Tibial artery (tissue), 4 donors: Measurements from ENCODE around the gene AK2.

ENCODE experiments used
- DNase-seq, 2 donors: peaks; one replicate each; pipeline ENCODE4 v3.0.0-alpha.2; 2019
- H3K27ac ChIP-seq, 2 donors: fragments of 200-600 bp; sonication (generic) in 1 of 2; 1 replicate in 1 of 2; 2 replicates in 1 of 2; pipeline ENCODE4 v1.5.1; 2018 to 2019; ENCODE audit warnings: mild to moderate bottlenecking in 1 of 2
- H3K27me3 ChIP-seq, 2 donors: fragments of 200-600 bp; sonication (generic) in 1 of 2; one replicate each; pipeline versions ENCODE4 v1.5.1 to v1.6.0; 2016 to 2019
- H3K36me3 ChIP-seq, 3 donors: fragments of 200-600 bp; sonication (generic) in 2 of 3; one replicate each; pipeline ENCODE4 v1.5.1; 2016 to 2019; ENCODE audit warnings: mild to moderate bottlenecking in 2 of 3
- H3K4me1 ChIP-seq, 4 donors: fragments of 200-600 bp; sonication (generic) in 2 of 4; 1 replicate in 3 of 4; 2 replicates in 1 of 4; pipeline ENCODE4 v1.5.1; 2016 to 2019
- H3K4me3 ChIP-seq, 2 donors: fragments of 200-600 bp; sonication (generic) in 1 of 2; 1 replicate in 1 of 2; 2 replicates in 1 of 2; pipeline ENCODE4 v1.5.1; 2018 to 2019; ENCODE audit warnings: mild to moderate bottlenecking in 2 of 2
- H3K9me3 ChIP-seq, 3 donors: fragments of 200-600 bp; sonication (generic) in 1 of 3; one replicate each; pipeline ENCODE4 v1.5.1; 2016 to 2019
- intact Hi-C: fragments of 100-400 bp; cut with DNase I; formaldehyde crosslinking; loops from one replicate; pipeline ENCODE4 v1.15.0; 2023; ENCODE audit warnings: low total_unique reads
- TF ChIP-seq, protein P1 (sequence below), 2 experiments: fragments of 200-600 bp in 1 of 2; fragments of 450-650 bp in 1 of 2; IDR thresholded peaks; one replicate each; pipeline ENCODE4 v1.5.1; 2017 to 2019; ENCODE audit warnings: antibody characterized with exemption in 2 of 2, mild to moderate bottlenecking in 1 of 2, moderate library complexity in 1 of 2

The AK2 gene

DNA sequence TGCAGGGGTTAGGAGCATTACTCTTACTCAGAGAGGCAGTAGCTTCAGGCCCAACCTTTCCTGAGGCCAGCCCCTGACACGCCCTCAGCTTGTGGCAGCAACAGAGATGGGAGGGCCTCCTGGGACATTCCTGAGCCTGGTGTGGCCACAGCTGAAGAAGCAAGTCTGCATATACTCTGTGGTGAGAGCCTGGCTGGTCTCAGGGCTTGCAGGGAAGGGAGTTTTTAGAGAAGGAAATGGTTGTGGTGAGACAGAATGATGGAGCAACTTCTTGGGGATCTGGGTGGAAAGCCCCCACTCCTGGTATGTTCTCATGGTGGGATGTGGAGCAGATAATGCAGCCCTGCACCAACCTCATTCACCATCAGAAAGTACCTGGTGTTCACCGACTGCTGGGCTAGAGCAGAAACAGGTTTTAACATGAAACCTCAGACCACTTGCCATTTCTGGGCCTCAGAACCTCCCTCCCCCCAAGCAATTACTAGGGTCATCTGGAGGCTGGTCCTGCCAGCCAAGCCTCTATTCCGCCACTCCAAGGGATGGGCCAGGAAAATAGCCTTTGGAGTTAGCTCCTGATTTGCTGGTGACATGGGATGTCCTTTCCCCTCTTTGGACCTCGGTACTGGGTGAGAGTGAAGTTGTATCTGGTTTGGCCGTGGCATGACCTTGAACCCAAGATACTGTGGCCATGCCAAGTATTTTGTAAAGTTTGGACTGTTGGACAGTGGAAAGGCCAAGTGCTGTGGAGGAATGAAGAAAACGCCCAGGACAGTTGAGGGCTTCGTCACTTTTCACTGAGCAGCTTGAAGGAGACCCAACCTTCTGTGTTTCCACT, 44.0 kb downstream of the AK2 start:
- H3K9me3 ChIP-seq = no peaks in the 10 kb centered on the region
- H3K4me1 ChIP-seq = peaks cover 0 to 74% (median 36%) of the 10 kb centered on the region in 4 donors
- no peaks in the 10 kb centered on the region for H3K36me3 ChIP-seq
- H3K4me3 ChIP-seq = no peak overlapping the region
- peak overlapping the region; percentile 25 to 53 for H3K27ac ChIP-seq
- TF ChIP-seq, protein P1, sequence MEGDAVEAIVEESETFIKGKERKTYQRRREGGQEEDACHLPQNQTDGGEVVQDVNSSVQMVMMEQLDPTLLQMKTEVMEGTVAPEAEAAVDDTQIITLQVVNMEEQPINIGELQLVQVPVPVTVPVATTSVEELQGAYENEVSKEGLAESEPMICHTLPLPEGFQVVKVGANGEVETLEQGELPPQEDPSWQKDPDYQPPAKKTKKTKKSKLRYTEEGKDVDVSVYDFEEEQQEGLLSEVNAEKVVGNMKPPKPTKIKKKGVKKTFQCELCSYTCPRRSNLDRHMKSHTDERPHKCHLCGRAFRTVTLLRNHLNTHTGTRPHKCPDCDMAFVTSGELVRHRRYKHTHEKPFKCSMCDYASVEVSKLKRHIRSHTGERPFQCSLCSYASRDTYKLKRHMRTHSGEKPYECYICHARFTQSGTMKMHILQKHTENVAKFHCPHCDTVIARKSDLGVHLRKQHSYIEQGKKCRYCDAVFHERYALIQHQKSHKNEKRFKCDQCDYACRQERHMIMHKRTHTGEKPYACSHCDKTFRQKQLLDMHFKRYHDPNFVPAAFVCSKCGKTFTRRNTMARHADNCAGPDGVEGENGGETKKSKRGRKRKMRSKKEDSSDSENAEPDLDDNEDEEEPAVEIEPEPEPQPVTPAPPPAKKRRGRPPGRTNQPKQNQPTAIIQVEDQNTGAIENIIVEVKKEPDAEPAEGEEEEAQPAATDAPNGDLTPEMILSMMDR (IDR thresholded peaks at IDR 0.05) = no peak
- H3K27me3 ChIP-seq = no peaks in the 10 kb centered on the region
- DNase-seq = peak; percentile 84 to 90
- intact Hi-C loops = no loop called here

GRCh38 chr1:32991819-32992488, 44.7 kb downstream of the AK2 start:
- Histone ChIP-seq H3K9me3 (no peaks in the 10 kb centered on the region), H3K27ac (peak overlapping the region; percentile 25 to 53), H3K4me1 (peaks cover 0 to 67% (median 35%) of the 10 kb centered on the region in 4 donors), H3K36me3 (no peaks in the 10 kb centered on the region), H3K4me3 (no peak overlapping the region), H3K27me3 (no peaks in the 10 kb centered on the region)
- TF ChIP-seq, protein P1 (IDR thresholded peaks at IDR 0.05) = no peak
- peak in 1 of 2 donors; percentile 5 for DNase-seq
- intact Hi-C loops = no loop called here

DNA sequence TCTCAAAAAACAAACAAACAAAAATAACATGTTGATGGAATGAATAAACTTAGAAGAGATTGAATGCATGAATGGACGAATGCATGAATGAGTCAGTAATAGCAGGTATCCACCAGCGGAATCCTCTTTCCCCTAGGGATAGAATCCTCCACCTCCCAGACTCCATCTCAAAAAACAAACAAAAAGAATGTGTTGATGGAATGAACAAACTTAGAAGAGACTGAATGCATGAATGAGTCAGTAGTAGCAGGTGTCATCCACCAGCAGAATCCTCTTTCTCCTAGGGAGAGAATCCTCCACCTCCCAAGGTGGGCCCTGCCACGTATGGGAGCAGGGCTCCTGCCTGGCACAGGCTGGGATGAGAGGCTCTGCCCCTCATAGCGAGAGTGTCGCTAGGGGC, 45.3 kb downstream of the AK2 start:
- DNase-seq = no peak
- Histone ChIP-seq H3K27me3 (no peaks in the 10 kb centered on the region), H3K36me3 (no peaks in the 10 kb centered on the region), H3K4me3 (no peak overlapping the region), H3K9me3 (no peaks in the 10 kb centered on the region), H3K4me1 (peaks cover 0 to 64% (median 35%) of the 10 kb centered on the region in 4 donors), H3K27ac (peak overlapping the region in 1 of 2 donors; percentile 53)
- TF ChIP-seq, protein P1 (IDR thresholded peaks at IDR 0.05) = no peak
- intact Hi-C loops = no loop called here

DNA sequence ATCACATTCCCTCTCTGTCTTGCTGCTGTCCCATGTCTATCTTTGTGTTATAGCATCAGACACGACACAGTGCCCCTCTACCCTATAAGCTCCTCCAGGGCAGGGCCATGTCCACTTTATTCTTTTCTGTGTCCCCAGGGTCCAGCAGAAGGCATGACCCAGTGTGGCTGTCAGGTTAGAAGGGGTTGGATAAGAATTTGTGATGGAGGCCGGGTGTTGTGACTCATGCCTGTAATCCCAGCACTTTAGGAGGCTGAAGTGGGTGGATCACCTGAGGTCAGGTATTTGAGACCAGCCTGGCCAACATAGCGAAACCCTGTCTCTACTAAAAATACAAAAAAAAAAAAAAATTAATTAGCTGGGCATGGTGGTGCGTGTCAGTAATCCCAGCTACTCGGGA, 45.8 kb downstream of the AK2 start:
- peaks cover 0 to 64% (median 35%) of the 10 kb centered on the region in 4 donors for H3K4me1 ChIP-seq
- H3K36me3 ChIP-seq = no peaks in the 10 kb centered on the region
- intact Hi-C loops = no loop called here
- TF ChIP-seq, protein P1 (IDR thresholded peaks at IDR 0.05) = no peak
- no peaks in the 10 kb centered on the region for H3K9me3 ChIP-seq
- peak in 1 of 2 donors; percentile 9 for DNase-seq
- H3K27ac ChIP-seq = no peak overlapping the region
- no peak overlapping the region for H3K4me3 ChIP-seq
- no peaks in the 10 kb centered on the region for H3K27me3 ChIP-seq

- Histone ChIP-seq H3K4me3 (no peak overlapping the region), H3K27ac (peak overlapping the region; percentile 69 to 82), H3K27me3 (no peaks in the 10 kb centered on the region), H3K4me1 (peaks cover 0 to 63% (median 35%) of the 10 kb centered on the region in 4 donors), H3K9me3 (no peaks in the 10 kb centered on the region), H3K36me3 (no peaks in the 10 kb centered on the region)
- intact Hi-C loops = no loop called here
- TF ChIP-seq, protein P1 (IDR thresholded peaks at IDR 0.05) = no peak
- DNase-seq = peak; percentile 88 to 95
Observed at GRCh38 chr1:32989160-32990050, 47.3 kb downstream of the AK2 start.
